GM10847 (cell line): Measurements from ENCODE around the gene OTP.

ENCODE experiments used
- POLR2A ChIP-seq: IDR thresholded peaks from 2 replicates; pipeline ENCODE4 v1.6.1; 2011; ENCODE audit not compliant: insufficient read length; ENCODE audit errors: extremely low read depth

OTP gene

DNA sequence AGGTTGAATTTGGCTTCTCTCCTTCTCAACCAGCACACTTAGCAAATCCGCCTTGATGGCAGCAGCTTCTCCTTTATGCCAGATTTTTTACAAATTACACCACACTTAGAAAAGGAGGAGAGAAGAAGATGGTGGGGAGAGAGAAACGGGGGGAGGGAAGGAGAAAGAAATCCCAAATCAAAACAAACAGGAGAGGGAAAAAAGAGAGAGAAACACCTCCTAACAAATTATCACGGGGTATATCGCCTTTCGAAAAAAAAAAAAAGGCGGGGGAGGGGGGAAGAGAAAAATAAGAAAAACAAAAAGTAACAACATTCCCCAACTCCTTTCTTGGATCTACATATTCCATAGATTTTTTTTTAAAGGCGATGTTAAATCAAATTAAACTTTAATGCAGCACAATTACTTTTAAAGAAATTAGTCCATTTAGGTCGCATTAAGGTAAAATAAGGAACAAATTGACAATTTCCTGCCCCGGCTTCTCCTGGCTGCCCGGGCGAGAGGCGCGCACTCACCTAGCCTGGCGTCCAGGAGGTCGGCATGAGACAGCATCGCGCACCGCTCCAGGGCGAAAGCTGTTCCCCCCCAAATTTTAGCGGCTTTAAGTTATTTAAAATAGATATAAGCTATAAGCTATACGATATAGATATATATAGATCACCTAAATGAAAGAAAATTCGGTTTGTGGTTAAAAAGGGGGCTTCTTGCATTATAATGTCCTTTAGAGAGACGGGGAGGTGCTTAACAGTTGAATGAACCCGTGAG lies at the start of gene OTP:
Gene OTP, minus strand, starts transcription at position 716 of the 765 bp plus-strand sequence. Its CDS starts 164 bp downstream, at position 552.
- TF ChIP-seq POLR2A: no peak

- TF ChIP-seq POLR2A: no peak
Measured at GRCh38 chr5:77683171-77683732, 44.7 kb upstream of the OTP start.

DNA sequence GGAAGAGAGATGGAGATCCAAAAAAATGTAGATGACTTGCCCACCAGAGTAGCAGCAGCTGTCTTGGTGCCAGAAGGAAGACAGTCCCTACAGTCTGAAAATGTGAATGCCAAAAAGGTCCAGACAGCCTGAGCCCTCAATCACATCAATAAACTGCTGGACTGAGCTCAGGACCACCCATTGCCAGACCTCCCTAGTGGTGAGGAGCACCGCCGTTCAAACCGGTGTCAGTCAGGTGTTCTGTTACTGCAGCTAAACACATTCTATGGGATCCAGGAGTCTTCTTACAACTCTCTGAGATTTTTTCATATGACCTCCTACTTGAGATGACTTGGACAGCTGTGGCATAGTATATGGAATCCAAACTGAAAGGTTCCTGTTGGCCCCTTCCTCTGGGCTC lies 32.0 kb upstream of the OTP start:
- no peak for TF ChIP-seq POLR2A

DNA sequence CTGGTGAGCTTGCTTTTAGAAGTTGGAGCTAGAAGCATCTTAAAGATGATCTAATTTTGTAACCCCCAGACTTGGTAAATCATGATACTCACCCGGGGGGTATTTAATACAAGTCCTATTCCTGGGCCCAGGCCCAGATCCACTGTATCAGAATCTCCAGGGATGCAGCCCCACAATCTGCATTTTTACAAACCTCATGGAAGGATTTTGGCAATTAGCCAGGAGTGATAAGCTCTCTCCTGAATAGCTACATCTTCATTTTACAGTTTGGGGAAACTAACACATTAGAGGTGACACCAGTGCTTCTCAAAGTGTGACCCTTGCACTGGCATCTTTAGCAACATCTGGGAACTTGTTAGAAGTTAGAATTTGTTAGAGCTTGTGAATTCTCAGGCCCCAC lies 31.2 kb upstream of the OTP start:
- TF ChIP-seq POLR2A: no peak

DNA sequence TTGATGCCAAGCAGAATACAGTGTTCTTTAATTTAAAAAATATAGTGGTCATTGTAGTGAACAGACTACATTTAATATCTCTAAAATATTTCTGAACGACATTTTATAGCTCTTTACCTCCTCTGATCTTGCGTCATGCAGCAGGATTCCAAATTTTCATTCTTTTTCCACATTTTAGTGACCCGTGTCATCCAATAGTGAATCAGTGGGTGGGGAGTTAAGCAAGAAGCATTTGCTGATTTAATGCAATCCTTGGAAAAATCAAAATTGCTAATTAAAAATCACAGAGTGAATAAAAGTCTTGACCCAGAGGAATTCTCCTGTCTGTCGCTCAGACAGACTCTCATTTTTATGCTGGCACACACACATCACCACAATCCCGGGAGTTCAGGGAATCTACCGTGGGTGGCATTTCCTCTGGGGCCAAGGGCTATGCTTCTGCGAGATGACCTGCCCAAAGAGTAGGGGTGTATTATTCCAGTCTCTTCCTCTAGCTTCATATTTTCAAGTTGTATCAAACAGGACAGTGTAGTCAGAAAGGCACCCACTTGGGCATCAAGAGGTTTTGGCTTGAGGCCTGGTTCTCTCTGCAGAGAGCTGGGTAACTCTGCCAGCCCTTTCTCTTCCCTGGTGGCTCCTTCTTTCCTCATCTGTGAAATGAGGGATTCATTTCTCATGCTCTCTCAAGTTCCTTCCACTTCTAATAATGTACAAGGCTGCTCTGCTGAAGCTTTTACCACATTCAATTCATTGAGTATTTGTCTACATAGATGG lies 24.8 kb upstream of the OTP start:
- no peak for TF ChIP-seq POLR2A

GRCh38 chr5:77662635-77663034 lies 24.1 kb upstream of the OTP start:
- TF ChIP-seq POLR2A: no peak

GRCh38 chr5:77658662-77659061 lies 20.1 kb upstream of the OTP start:
- TF ChIP-seq POLR2A: no peak

GRCh38 chr5:77651343-77651742 lies 12.8 kb upstream of the OTP start:
- TF ChIP-seq POLR2A: no peak

GRCh38 chr5:77650686-77651085 lies 12.2 kb upstream of the OTP start:
- no peak for TF ChIP-seq POLR2A

- TF ChIP-seq POLR2A: no peak
Measured at GRCh38 chr5:77649776-77650175, 11.3 kb upstream of the OTP start.

GRCh38 chr5:77645995-77646639 lies 7.6 kb upstream of the OTP start:
- TF ChIP-seq POLR2A: no peak

- no peak for TF ChIP-seq POLR2A
Measured at GRCh38 chr5:77645158-77645994, 6.9 kb upstream of the OTP start.

DNA sequence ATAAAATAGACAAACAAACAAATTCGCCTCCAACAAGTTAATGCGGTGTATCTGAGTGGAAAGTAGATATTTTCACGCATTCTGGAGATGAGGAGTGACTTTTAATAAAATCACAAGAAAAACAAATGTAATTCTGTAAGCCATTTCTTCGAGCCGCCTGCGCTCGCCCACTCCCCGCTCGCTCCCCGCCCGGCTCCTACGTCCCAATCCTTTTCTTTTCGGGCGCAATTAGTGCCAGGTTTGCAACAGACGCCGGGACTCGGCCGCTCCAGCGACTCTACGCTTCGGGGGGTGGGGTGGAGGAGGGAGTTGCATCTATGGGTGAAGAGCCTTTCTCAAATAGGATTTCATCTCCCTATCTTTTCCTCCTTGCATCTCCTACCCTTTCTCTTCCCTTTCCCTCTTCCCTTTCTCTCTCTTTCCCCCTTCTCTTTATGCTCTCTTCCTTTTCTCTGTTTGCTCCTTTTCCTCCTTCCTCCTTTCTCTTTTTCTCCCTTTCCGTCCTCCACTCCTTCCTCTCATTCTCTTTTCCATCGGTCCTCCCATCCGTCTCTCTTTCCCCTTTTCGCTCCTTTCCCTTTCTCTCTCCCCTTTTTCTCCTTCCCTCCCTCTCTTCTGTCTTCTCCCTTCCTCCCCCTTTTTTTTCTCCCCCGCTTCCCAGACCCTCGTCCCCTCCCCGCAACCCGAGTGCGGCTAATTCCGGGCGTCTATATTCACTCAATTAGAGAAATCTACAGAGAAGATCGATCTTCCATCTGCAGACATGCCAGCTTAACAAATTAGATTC lies 6.1 kb upstream of the OTP start:
- TF ChIP-seq POLR2A: no peak
